HepG2 (cell line): ENCODE data around the gene WDR59. TPM values are rescaled to one million over a fixed set of nuclear protein-coding genes. Genes with fewer than 3 reads are reported as not detected.

Experiments used
- ELF3 ChIP-seq: IDR thresholded peaks from 2 replicates; pipeline ENCODE4 v1.6.1; 2016; ENCODE audit warnings: missing genetic modification reagents, missing compliant biosample characterization
- ETV5 ChIP-seq: IDR thresholded peaks from 2 replicates; pipeline ENCODE4 v1.6.1; 2018; ENCODE audit warnings: missing biosample characterization, missing genetic modification reagents, inconsistent platforms, borderline replicate concordance
- GTF3A ChIP-seq: sonication (generic); formaldehyde crosslinking; conservative IDR thresholded peaks from 2 replicates; pipeline ENCODE4 v1.4.0; 2020; ENCODE audit warnings: mild to moderate bottlenecking, missing genetic modification reagents
- HOXA5 ChIP-seq: sonication (generic); formaldehyde crosslinking; IDR thresholded peaks from 2 replicates; pipeline ENCODE4 v1.4.0; 2020; ENCODE audit warnings: missing genetic modification reagents
- KLF16 ChIP-seq, 2 experiments: sonication (generic) in 1 of 2; formaldehyde crosslinking in 1 of 2; IDR thresholded peaks; 2 replicates each; pipeline versions ENCODE4 v1.6.1 to v1.8.0; 2016 to 2023; ENCODE audit warnings: missing genetic modification reagents in 2 of 2, missing compliant biosample characterization in 1 of 2
- MIER3 ChIP-seq: IDR thresholded peaks from 2 replicates; pipeline ENCODE4 v1.6.1; 2016; ENCODE audit warnings: missing compliant biosample characterization, borderline replicate concordance
- NPAS2 ChIP-seq: sonication (generic); formaldehyde crosslinking; IDR thresholded peaks from 2 replicates; pipeline ENCODE4 v1.8.0; 2022; ENCODE audit warnings: mild to moderate bottlenecking, missing genetic modification reagents, borderline replicate concordance
- PHF21A ChIP-seq: sonication (generic); formaldehyde crosslinking; IDR thresholded peaks from 2 replicates; pipeline ENCODE4 v1.5.0; 2020; ENCODE audit warnings: mild to moderate bottlenecking, missing genetic modification reagents
- ZFX ChIP-seq: sonication (generic); formaldehyde crosslinking; IDR thresholded peaks from 2 replicates; pipeline ENCODE4 v1.4.0; 2020; ENCODE audit warnings: mild to moderate bottlenecking, low read depth, missing genetic modification reagents, moderate library complexity
- ZNF274 ChIP-seq: sonication (generic); formaldehyde crosslinking; IDR thresholded peaks from 2 replicates; pipeline ENCODE4 v1.5.1; 2020; ENCODE audit warnings: mild to moderate bottlenecking, missing genetic modification reagents
- ZNF3 ChIP-seq: IDR thresholded peaks from 2 replicates; pipeline ENCODE4 v1.7.0; 2017; ENCODE audit warnings: inconsistent platforms
- ZNF496 ChIP-seq: sonication (generic); formaldehyde crosslinking; IDR thresholded peaks from 2 replicates; pipeline ENCODE4 v1.8.1; 2023; ENCODE audit warnings: mild to moderate bottlenecking, moderate library complexity, missing genetic modification reagents; ENCODE audit not compliant: insufficient replicate concordance
- ZNF616 ChIP-seq: sonication (generic); formaldehyde crosslinking; IDR thresholded peaks from 2 replicates; pipeline ENCODE4 v1.5.0; 2020; ENCODE audit warnings: low read depth, mild to moderate bottlenecking, missing genetic modification reagents
- ZNF746 ChIP-seq: sonication (generic); formaldehyde crosslinking; IDR thresholded peaks from 2 replicates; pipeline ENCODE4 v1.8.0; 2022; ENCODE audit warnings: mild to moderate bottlenecking, missing genetic modification reagents
- ZSCAN9 ChIP-seq: IDR thresholded peaks from 2 replicates; pipeline ENCODE4 v1.6.1; 2016; ENCODE audit warnings: borderline replicate concordance
- polyA plus RNA-seq, 8 experiments: library from polyadenylated mRNA; depleted of rRNA in 3 of 8; stranded (reverse) in 7 of 8; unstranded in 1 of 8; fragments of >200 nt; fragmentation: Illumina TruSeq in 4 of 8; extraction: Trizol in 4 of 8; gene quantifications; 2 replicates each; pipeline versions ENCODE4 v1.2.1 to v1.2.3, GENCODE V29; 2011 to 2016; ENCODE audit warnings: low read depth in 4 of 8, missing spikeins in 1 of 8, mixed read lengths in 1 of 8; ENCODE audit not compliant: insufficient read depth in 1 of 8
- total RNA-seq, 5 experiments: library from RNA; depleted of rRNA; stranded (reverse); fragments of >200 nt; fragmentation: Illumina TruSeq; extraction: Trizol; gene quantifications; 2 replicates each; pipeline ENCODE4 v1.2.3, GENCODE V29; 2016; ENCODE audit warnings: low read depth in 1 of 5
- TF ChIP-seq, protein P1 (sequence below): sonication (generic); formaldehyde crosslinking; IDR thresholded peaks from 2 replicates; pipeline ENCODE4 v1.4.0; 2020; ENCODE audit warnings: missing genetic modification reagents
- TF ChIP-seq, protein P2 (sequence below): sonication (generic); formaldehyde crosslinking; IDR thresholded peaks from 2 replicates; pipeline ENCODE4 v1.8.0; 2022; ENCODE audit warnings: mild to moderate bottlenecking, missing genetic modification reagents, moderate library complexity
- TF ChIP-seq, protein P3 (sequence below): sonication (generic); formaldehyde crosslinking; IDR thresholded peaks from 2 replicates; pipeline ENCODE4 v1.4.0; 2020; ENCODE audit warnings: missing genetic modification reagents
- TF ChIP-seq, protein P4 (sequence below): sonication (generic); formaldehyde crosslinking; IDR thresholded peaks from 2 replicates; pipeline ENCODE4 v1.8.1; 2023; ENCODE audit warnings: missing genetic modification reagents, mild to moderate bottlenecking, borderline replicate concordance
- TF ChIP-seq, protein P5 (sequence below): sonication (generic); formaldehyde crosslinking; IDR thresholded peaks from 2 replicates; pipeline ENCODE4 v1.4.0; 2020; ENCODE audit warnings: missing genetic modification reagents
- TF ChIP-seq, protein P6 (sequence below): sonication (generic); formaldehyde crosslinking; IDR thresholded peaks from 2 replicates; pipeline ENCODE4 v1.4.0; 2020; ENCODE audit warnings: missing genetic modification reagents

WDR59 gene
- total and polyA plus RNA-seq, 2 of the 13 experiments (the other 11 are each of a cell fraction or from before 2014, with no cell fraction given): 65.2 to 306 TPM

DNA sequence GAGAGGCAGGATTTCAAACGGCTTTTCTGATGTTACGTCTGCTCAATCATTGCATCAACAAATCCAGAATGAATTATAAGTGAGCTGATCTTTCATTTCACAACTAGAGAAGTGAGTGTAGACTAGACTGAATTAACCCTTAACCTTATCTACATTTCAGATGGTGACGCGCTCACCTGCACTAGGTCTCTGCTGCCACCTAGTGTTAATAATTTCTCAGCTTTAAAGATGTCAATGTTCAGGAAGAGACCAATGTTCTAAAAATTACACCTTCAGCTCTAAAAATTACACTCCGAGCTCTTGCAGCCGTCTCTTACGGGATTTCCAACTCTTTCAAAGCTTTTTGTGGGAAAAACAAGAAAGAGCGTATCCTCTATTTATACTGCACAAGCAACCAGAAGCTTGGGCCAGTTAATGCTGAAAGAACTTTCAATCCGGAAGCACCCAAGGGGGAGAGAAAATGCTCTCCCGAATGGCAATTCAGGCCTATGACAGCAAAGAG is 122.1 kb downstream of the WDR59 start (continued):
- TF ChIP-seq ZNF496: no peak
- no peak for TF ChIP-seq NPAS2 (CRISPR knock-in tag)
- TF ChIP-seq ZNF3 (CRISPR knock-in tag): no peak
- TF ChIP-seq HOXA5 (CRISPR knock-in tag): peak; percentile 61; the same call in 1 of the 2 replicates
- no peak for TF ChIP-seq PHF21A
- TF ChIP-seq, protein P1, sequence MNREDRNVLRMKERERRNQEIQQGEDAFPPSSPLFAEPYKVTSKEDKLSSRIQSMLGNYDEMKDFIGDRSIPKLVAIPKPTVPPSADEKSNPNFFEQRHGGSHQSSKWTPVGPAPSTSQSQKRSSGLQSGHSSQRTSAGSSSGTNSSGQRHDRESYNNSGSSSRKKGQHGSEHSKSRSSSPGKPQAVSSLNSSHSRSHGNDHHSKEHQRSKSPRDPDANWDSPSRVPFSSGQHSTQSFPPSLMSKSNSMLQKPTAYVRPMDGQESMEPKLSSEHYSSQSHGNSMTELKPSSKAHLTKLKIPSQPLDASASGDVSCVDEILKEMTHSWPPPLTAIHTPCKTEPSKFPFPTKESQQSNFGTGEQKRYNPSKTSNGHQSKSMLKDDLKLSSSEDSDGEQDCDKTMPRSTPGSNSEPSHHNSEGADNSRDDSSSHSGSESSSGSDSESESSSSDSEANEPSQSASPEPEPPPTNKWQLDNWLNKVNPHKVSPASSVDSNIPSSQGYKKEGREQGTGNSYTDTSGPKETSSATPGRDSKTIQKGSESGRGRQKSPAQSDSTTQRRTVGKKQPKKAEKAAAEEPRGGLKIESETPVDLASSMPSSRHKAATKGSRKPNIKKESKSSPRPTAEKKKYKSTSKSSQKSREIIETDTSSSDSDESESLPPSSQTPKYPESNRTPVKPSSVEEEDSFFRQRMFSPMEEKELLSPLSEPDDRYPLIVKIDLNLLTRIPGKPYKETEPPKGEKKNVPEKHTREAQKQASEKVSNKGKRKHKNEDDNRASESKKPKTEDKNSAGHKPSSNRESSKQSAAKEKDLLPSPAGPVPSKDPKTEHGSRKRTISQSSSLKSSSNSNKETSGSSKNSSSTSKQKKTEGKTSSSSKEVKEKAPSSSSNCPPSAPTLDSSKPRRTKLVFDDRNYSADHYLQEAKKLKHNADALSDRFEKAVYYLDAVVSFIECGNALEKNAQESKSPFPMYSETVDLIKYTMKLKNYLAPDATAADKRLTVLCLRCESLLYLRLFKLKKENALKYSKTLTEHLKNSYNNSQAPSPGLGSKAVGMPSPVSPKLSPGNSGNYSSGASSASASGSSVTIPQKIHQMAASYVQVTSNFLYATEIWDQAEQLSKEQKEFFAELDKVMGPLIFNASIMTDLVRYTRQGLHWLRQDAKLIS: no peak
- TF ChIP-seq ETV5 (CRISPR knock-in tag): no peak
- TF ChIP-seq, protein P2, sequence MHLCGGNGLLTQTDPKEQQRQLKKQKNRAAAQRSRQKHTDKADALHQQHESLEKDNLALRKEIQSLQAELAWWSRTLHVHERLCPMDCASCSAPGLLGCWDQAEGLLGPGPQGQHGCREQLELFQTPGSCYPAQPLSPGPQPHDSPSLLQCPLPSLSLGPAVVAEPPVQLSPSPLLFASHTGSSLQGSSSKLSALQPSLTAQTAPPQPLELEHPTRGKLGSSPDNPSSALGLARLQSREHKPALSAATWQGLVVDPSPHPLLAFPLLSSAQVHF (CRISPR knock-in tag): no peak
- TF ChIP-seq KLF16 (CRISPR knock-in tag; IDR thresholded peaks at IDR 0.05): peak in 1 of 2 experiments; percentile 24; a peak in 1 of 4 replicates
- 0 out of 2 replicates have a peak, but pooled peaks have one; percentile 17 for TF ChIP-seq ZSCAN9 (CRISPR knock-in tag)
- no peak for TF ChIP-seq ZNF746 (CRISPR knock-in tag)
- no peak for TF ChIP-seq ZNF616
- TF ChIP-seq, protein P3, sequence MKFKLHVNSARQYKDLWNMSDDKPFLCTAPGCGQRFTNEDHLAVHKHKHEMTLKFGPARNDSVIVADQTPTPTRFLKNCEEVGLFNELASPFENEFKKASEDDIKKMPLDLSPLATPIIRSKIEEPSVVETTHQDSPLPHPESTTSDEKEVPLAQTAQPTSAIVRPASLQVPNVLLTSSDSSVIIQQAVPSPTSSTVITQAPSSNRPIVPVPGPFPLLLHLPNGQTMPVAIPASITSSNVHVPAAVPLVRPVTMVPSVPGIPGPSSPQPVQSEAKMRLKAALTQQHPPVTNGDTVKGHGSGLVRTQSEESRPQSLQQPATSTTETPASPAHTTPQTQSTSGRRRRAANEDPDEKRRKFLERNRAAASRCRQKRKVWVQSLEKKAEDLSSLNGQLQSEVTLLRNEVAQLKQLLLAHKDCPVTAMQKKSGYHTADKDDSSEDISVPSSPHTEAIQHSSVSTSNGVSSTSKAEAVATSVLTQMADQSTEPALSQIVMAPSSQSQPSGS: peak; percentile 26; the same call in 1 of the 2 replicates
- TF ChIP-seq, protein P4, sequence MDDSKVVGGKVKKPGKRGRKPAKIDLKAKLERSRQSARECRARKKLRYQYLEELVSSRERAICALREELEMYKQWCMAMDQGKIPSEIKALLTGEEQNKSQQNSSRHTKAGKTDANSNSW (CRISPR knock-in tag): no peak
- no peak for TF ChIP-seq ZFX (CRISPR knock-in tag)
- TF ChIP-seq, protein P5, sequence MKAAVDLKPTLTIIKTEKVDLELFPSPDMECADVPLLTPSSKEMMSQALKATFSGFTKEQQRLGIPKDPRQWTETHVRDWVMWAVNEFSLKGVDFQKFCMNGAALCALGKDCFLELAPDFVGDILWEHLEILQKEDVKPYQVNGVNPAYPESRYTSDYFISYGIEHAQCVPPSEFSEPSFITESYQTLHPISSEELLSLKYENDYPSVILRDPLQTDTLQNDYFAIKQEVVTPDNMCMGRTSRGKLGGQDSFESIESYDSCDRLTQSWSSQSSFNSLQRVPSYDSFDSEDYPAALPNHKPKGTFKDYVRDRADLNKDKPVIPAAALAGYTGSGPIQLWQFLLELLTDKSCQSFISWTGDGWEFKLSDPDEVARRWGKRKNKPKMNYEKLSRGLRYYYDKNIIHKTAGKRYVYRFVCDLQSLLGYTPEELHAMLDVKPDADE (CRISPR knock-in tag): no peak
- TF ChIP-seq ZNF274 (CRISPR knock-in tag): no peak
- TF ChIP-seq MIER3 (CRISPR knock-in tag): no peak
- TF ChIP-seq, protein P6, sequence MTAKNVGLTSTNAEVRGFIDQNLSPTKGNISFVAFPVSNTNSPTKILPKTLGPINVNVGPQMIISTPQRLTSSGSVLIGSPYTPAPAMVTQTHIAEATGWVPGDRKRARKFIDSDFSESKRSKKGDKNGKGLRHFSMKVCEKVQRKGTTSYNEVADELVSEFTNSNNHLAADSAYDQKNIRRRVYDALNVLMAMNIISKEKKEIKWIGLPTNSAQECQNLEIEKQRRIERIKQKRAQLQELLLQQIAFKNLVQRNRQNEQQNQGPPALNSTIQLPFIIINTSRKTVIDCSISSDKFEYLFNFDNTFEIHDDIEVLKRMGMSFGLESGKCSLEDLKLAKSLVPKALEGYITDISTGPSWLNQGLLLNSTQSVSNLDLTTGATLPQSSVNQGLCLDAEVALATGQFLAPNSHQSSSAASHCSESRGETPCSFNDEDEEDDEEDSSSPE (CRISPR knock-in tag): no peak
- TF ChIP-seq GTF3A (CRISPR knock-in tag): no peak
- peak; percentile 63; the same call in 1 of the 2 replicates for TF ChIP-seq ELF3 (CRISPR knock-in tag)
